HepG2 (cell line): ENCODE measurements around the gene ZNF483. TPM values are rescaled to one million over a fixed set of nuclear protein-coding genes. Genes with fewer than 3 reads are reported as not detected.

Experiments used
- NFAT5 ChIP-seq: sonication (generic); formaldehyde crosslinking; IDR thresholded peaks from 2 replicates; pipeline ENCODE4 v1.4.0; 2020; ENCODE audit warnings: missing genetic modification reagents
- REL ChIP-seq: sonication (generic); formaldehyde crosslinking; conservative IDR thresholded peaks from 2 replicates; pipeline ENCODE4 v1.8.0; 2022; ENCODE audit warnings: mild to moderate bottlenecking, missing genetic modification reagents, moderate library complexity
- RNF219 ChIP-seq: sonication (generic); formaldehyde crosslinking; IDR thresholded peaks from 2 replicates; pipeline ENCODE4 v1.5.0; 2020; ENCODE audit warnings: mild to moderate bottlenecking, missing genetic modification reagents
- THAP9 ChIP-seq: sonication (generic); formaldehyde crosslinking; IDR thresholded peaks from 2 replicates; pipeline ENCODE4; 2020; ENCODE audit warnings: missing genetic modification reagents, mild to moderate bottlenecking, borderline replicate concordance
- ZNF362 ChIP-seq: sonication (generic); formaldehyde crosslinking; IDR thresholded peaks from 2 replicates; pipeline ENCODE4 v1.4.0; 2020; ENCODE audit warnings: missing genetic modification reagents, mild to moderate bottlenecking, borderline replicate concordance
- ZNF574 ChIP-seq: sonication (generic); formaldehyde crosslinking; IDR thresholded peaks from 2 replicates; pipeline ENCODE4 v1.4.0; 2020; ENCODE audit warnings: missing genetic modification reagents
- ZNF614 ChIP-seq: IDR thresholded peaks from 2 replicates; pipeline ENCODE4 v1.6.1; 2018; ENCODE audit warnings: missing biosample characterization, missing genetic modification reagents, inconsistent platforms, borderline replicate concordance
- polyA plus RNA-seq, 8 experiments: library from polyadenylated mRNA; depleted of rRNA in 3 of 8; stranded (reverse) in 7 of 8; unstranded in 1 of 8; fragments of >200 nt; fragmentation: Illumina TruSeq in 4 of 8; extraction: Trizol in 4 of 8; gene quantifications; 2 replicates each; pipeline versions ENCODE4 v1.2.1 to v1.2.3, GENCODE V29; 2011 to 2016; ENCODE audit warnings: low read depth in 4 of 8, missing spikeins in 1 of 8, mixed read lengths in 1 of 8; ENCODE audit not compliant: insufficient read depth in 1 of 8
- total RNA-seq, 5 experiments: library from RNA; depleted of rRNA; stranded (reverse); fragments of >200 nt; fragmentation: Illumina TruSeq; extraction: Trizol; gene quantifications; 2 replicates each; pipeline ENCODE4 v1.2.3, GENCODE V29; 2016; ENCODE audit warnings: low read depth in 1 of 5

Gene ZNF483
- total and polyA plus RNA-seq, 2 of the 13 experiments (the other 11 are each of a cell fraction or from before 2014, with no cell fraction given) = 2.0 to 9.5 TPM

- TF ChIP-seq RNF219 (CRISPR knock-in tag) = no peak
- peak; percentile 40; the same call in 1 of the 2 replicates for TF ChIP-seq ZNF574 (CRISPR knock-in tag)
- no peak for TF ChIP-seq THAP9 (CRISPR knock-in tag)
- peak; percentile 95 for TF ChIP-seq ZNF362 (CRISPR knock-in tag)
- TF ChIP-seq ZNF614 = no peak
- TF ChIP-seq NFAT5 (CRISPR knock-in tag) = no peak
- TF ChIP-seq REL (CRISPR knock-in tag) = no peak
Measured at GRCh38 chr9:111597852-111598732, 73.1 kb downstream of the ZNF483 start (continued).
